Neural cell (in vitro differentiated cells): Measurements from ENCODE around the gene SFMBT2.

Source experiments
- CTCF ChIP-seq: fragments of 450-650 bp; IDR thresholded peaks from 2 replicates; pipeline ENCODE4 v1.5.1; 2014; ENCODE audit warnings: antibody characterized with exemption, mild to moderate bottlenecking, moderate library complexity; ENCODE audit not compliant: poor library complexity, severe bottlenecking
- EZH2 ChIP-seq: fragments of 200-600, 300-800 bp; shearing (Covaris generic), sonication (generic); IDR thresholded peaks from 2 replicates; pipeline ENCODE4 v1.6.1; 2014; ENCODE audit warnings: antibody characterized with exemption, low read length, borderline replicate concordance, mild to moderate bottlenecking; ENCODE audit not compliant: insufficient read depth, poor library complexity, severe bottlenecking

- TF ChIP-seq EZH2 (no peak), CTCF (no peak)
These were observed 248.5 kb downstream of the SFMBT2 start for GRCh38 chr10:7162331-7162730.
